ENCODE measurements around the gene FLG2. TPM values are rescaled to one million over a fixed set of nuclear protein-coding genes. Genes with fewer than 3 reads are reported as not detected.

The FLG2 gene
- total and polyA plus RNA-seq, 2 of the 8 experiments (the other 6 are each of a cell fraction or from before 2014, with no cell fraction given) = not detected

DNA sequence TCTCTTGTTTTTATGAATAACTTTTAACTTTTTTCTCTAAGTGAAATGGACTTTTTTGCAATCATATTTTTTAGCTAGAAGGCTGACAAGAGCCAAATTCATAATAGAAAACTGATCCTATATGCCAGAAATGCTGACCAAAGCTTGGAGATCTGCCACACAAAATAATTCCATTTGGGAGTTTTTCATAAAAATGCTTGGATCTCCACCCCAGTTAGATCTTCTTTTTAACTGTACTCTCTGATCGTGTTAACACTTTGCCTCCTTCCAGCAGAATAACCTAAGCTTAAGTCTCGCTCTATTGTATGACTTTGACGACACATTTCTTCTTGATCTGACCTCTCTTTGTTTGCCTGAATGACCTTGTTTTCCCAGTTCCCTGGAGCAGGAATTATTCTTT is 16.8 kb downstream of the FLG2 start (continued):
- TF ChIP-seq, protein P1, sequence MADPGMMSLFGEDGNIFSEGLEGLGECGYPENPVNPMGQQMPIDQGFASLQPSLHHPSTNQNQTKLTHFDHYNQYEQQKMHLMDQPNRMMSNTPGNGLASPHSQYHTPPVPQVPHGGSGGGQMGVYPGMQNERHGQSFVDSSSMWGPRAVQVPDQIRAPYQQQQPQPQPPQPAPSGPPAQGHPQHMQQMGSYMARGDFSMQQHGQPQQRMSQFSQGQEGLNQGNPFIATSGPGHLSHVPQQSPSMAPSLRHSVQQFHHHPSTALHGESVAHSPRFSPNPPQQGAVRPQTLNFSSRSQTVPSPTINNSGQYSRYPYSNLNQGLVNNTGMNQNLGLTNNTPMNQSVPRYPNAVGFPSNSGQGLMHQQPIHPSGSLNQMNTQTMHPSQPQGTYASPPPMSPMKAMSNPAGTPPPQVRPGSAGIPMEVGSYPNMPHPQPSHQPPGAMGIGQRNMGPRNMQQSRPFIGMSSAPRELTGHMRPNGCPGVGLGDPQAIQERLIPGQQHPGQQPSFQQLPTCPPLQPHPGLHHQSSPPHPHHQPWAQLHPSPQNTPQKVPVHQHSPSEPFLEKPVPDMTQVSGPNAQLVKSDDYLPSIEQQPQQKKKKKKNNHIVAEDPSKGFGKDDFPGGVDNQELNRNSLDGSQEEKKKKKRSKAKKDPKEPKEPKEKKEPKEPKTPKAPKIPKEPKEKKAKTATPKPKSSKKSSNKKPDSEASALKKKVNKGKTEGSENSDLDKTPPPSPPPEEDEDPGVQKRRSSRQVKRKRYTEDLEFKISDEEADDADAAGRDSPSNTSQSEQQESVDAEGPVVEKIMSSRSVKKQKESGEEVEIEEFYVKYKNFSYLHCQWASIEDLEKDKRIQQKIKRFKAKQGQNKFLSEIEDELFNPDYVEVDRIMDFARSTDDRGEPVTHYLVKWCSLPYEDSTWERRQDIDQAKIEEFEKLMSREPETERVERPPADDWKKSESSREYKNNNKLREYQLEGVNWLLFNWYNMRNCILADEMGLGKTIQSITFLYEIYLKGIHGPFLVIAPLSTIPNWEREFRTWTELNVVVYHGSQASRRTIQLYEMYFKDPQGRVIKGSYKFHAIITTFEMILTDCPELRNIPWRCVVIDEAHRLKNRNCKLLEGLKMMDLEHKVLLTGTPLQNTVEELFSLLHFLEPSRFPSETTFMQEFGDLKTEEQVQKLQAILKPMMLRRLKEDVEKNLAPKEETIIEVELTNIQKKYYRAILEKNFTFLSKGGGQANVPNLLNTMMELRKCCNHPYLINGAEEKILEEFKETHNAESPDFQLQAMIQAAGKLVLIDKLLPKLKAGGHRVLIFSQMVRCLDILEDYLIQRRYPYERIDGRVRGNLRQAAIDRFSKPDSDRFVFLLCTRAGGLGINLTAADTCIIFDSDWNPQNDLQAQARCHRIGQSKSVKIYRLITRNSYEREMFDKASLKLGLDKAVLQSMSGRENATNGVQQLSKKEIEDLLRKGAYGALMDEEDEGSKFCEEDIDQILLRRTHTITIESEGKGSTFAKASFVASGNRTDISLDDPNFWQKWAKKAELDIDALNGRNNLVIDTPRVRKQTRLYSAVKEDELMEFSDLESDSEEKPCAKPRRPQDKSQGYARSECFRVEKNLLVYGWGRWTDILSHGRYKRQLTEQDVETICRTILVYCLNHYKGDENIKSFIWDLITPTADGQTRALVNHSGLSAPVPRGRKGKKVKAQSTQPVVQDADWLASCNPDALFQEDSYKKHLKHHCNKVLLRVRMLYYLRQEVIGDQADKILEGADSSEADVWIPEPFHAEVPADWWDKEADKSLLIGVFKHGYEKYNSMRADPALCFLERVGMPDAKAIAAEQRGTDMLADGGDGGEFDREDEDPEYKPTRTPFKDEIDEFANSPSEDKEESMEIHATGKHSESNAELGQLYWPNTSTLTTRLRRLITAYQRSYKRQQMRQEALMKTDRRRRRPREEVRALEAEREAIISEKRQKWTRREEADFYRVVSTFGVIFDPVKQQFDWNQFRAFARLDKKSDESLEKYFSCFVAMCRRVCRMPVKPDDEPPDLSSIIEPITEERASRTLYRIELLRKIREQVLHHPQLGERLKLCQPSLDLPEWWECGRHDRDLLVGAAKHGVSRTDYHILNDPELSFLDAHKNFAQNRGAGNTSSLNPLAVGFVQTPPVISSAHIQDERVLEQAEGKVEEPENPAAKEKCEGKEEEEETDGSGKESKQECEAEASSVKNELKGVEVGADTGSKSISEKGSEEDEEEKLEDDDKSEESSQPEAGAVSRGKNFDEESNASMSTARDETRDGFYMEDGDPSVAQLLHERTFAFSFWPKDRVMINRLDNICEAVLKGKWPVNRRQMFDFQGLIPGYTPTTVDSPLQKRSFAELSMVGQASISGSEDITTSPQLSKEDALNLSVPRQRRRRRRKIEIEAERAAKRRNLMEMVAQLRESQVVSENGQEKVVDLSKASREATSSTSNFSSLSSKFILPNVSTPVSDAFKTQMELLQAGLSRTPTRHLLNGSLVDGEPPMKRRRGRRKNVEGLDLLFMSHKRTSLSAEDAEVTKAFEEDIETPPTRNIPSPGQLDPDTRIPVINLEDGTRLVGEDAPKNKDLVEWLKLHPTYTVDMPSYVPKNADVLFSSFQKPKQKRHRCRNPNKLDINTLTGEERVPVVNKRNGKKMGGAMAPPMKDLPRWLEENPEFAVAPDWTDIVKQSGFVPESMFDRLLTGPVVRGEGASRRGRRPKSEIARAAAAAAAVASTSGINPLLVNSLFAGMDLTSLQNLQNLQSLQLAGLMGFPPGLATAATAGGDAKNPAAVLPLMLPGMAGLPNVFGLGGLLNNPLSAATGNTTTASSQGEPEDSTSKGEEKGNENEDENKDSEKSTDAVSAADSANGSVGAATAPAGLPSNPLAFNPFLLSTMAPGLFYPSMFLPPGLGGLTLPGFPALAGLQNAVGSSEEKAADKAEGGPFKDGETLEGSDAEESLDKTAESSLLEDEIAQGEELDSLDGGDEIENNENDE (IDR thresholded peaks at IDR 0.05; ENCODE audit: insufficient replicate concordance, low read length) = no peak
- no peak for TF ChIP-seq KDM1A (IDR thresholded peaks at IDR 0.05; ENCODE audit: borderline replicate concordance, low read length)
- no peak for TF ChIP-seq BACH1 (IDR thresholded peaks at IDR 0.05; ENCODE audit: low read length)
- TF ChIP-seq SIX5 (IDR thresholded peaks at IDR 0.05; ENCODE audit: low read depth, low read length) = no peak
- TF ChIP-seq TAF7 (optimal IDR thresholded peaks at IDR 0.05; ENCODE audit: borderline replicate concordance, low read depth, low read length) = no peak
- TF ChIP-seq CEBPB (IDR thresholded peaks at IDR 0.05; ENCODE audit: low read depth, low read length) = no peak
- TF ChIP-seq SUZ12 (IDR thresholded peaks at IDR 0.05; ENCODE audit: low read length) = no peak
- TF ChIP-seq EZH2 (IDR thresholded peaks at IDR 0.05; ENCODE audit: low read depth, low read length, severe bottlenecking) = no peak
